HG03432 (cell line): Measurements from ENCODE around the gene SERPINA9.
"Not testable (repeated sequence)": the region's sequence is repeated elsewhere in the genome, so short reads cannot be mapped to it uniquely, and the experiment has no call there.

ENCODE experiments used
- ATAC-seq: cut with Tn5 transposase; IDR thresholded peaks from one replicate; pipeline ENCODE4 v1.9.1; 2021; ENCODE audit warnings: mild to moderate bottlenecking, moderate library complexity; ENCODE audit not compliant: unreplicated experiment

Gene SERPINA9

DNA sequence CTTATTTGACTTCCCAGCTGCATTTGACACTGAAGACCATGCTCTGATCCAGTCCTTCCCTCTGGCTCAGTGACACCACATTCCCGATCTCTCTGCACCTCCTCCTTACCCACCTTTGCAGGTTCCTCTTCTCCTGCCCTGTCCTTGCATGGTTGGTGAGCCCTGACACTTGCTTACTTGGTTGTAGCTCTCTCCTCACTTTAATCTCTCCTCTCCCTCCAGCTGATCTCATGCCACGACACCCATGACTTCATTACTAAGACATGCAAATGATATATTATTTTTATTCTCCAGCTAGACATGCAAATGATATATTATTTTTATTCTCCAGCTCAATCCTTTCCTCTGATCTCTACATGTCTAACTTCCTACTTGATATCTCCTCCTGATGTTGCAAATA lies at the start of gene SERPINA9:
Gene SERPINA9, minus strand, starts transcription at position 175 of the 400 bp plus-strand sequence. CDS start 6,357 bp downstream, outside the sequence.
- no peak for ATAC-seq

- ATAC-seq = no peak
Observed at GRCh38 chr14:94524093-94524492, 48.1 kb upstream of the SERPINA9 start.

GRCh38 chr14:94523265-94523664 lies 47.3 kb upstream of the SERPINA9 start:
- no peak for ATAC-seq

GRCh38 chr14:94522115-94522724 lies 46.2 kb upstream of the SERPINA9 start:
- ATAC-seq = no peak

GRCh38 chr14:94521375-94522114 lies 45.5 kb upstream of the SERPINA9 start:
- no peak for ATAC-seq

DNA sequence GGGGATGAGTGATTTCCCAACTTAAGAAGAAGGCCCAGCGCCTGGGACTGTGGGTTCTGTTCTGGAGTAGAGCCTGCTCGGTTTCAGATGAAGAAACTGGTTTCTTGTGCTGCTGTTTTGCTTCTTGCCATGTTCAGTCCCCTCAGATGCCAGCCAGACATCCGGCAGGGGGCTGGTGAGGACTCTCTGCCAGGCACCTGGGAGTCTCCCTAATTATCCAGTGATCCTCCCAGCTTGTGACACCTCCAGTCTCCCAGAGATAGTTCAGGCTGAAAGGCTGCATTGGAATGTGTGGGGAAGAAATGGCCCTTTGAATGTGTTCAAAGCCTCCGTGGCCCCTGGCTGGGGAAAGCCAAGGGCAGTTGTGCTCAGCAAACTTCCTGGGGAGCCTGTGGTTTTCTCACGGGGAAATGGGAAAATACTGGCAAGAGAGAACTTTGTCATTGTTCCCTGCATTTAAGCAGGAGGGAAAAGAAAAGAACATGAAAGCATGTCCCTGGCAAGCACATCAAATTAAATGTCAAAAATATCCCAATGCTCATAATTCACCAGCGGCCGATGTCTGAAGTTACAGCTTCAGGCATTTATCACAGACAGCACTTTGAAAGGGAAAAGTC lies 41.8 kb upstream of the SERPINA9 start:
- no peak for ATAC-seq

DNA sequence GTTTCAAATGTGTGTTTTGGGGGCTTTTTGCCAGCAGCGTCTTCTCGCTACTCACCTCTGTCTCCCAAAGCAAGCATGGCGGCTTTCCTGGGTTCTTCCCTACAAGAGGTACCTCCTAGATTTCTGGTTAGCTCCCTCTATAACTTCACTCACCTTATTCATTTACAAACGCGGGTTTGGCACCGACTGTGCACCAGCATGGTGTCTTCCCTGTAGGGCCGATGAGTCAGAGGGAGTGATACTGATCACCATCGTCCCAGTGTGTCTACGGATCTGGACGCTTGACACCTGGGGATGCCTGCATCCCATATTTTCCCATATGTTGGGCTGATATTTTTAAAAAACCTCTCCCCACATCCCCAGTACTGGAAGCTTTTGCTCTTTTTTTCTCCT lies 41.2 kb upstream of the SERPINA9 start:
- ATAC-seq = no peak

GRCh38 chr14:94515856-94516255 lies 39.9 kb upstream of the SERPINA9 start:
- ATAC-seq = no peak

DNA sequence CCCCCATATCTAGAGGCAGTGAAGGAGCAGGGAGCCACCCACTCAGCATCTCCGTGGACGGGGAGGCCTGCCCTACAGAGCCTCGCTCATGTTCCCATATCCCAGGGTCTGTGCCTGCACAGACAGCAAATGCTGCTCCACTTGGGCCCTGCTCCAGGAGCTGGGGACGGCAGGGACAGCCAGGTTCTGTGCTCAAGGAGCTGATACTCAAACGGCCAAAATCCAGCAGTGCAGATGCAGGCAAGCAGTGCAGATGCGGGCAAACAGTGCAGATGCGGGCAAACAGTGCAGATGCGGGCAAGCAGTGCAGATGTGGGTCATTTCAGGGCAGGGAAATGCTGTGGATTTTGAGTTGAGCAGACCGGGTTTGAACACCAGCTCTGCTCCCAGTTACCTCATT lies 39.4 kb upstream of the SERPINA9 start:
- no peak for ATAC-seq

- no peak for ATAC-seq
Observed at GRCh38 chr14:94514351-94514750, 38.4 kb upstream of the SERPINA9 start.

GRCh38 chr14:94510481-94510880 lies 34.5 kb upstream of the SERPINA9 start:
- not testable (repeated sequence) for ATAC-seq

DNA sequence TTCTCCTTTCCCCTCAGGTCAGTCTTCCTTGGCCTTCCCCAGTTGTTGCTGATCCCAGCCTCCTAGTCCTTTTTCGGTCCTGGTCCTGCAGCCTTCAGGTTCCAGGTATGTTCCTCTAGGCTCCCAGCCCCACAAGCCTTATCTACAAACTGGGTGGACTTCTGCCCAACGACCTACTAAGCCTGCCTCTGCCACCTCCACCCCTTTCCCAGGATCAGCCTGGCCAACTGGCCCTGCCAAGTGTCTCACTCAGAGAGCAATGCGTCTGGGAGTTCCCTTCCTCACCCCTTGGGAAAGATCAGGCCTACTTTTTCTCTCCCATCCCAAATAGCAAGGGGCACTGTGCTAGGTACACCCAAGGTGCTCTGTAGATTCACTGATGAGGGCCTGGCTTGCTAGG lies 33.4 kb upstream of the SERPINA9 start, which contains the start of gene SERPINA12:
Gene SERPINA12, minus strand, starts transcription at position 114 of the 400 bp plus-strand sequence. CDS start 11,072 bp downstream, outside the sequence.
- ATAC-seq = no peak

GRCh38 chr14:94505641-94506040 lies 29.6 kb upstream of the SERPINA9 start:
- ATAC-seq = no peak

- ATAC-seq = no peak
Observed at GRCh38 chr14:94505206-94505605, 29.2 kb upstream of the SERPINA9 start.

DNA sequence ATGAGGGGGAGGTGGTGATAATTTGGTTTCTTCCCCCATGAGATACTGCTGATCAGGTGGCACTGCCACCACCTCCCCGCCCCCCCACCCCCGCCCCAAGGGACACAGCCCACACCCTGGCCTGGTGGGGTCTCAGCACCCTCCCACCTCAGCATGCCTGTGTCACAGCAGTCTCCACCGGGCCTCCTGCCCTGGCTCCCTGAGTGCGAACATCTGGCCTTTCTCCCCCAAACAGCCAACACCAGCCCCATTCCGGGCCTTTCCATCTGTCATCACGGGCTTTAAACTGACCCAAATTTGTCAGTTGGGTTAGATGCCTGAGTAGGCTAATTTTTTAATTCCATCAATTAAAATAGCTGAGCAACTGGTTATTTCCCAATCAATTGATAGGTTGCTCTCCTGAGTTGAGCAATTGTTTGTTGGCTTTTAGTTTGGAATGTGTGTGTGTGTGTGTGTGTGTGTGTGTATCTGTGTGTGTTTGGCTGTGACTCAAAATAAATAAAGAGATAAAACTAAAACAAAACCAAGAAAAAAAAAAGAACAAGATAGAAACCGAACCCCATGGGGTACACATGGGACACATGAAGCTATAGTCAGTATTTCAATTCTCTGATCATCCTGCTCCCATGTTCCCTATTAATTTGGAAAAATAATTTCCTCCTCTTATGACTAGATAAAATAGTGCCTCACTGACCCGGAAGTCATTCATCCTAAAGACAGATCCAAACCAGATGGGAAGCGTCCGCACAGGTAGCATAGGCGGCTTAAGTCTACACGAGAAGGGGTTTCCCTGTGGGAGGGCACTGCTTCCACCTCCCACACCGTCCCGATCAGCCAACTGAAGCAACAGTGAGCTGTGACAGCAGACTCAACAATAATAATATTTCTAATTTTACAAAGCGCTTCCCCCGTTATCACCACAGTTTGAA lies 25.9 kb upstream of the SERPINA9 start:
- no peak for ATAC-seq

GRCh38 chr14:94500264-94500663 lies 24.3 kb upstream of the SERPINA9 start:
- no peak for ATAC-seq

GRCh38 chr14:94499673-94500072 lies 23.7 kb upstream of the SERPINA9 start:
- ATAC-seq = no peak

- no peak for ATAC-seq
Observed at GRCh38 chr14:94498215-94498614, 22.2 kb upstream of the SERPINA9 start.

GRCh38 chr14:94494085-94494484 lies 18.1 kb upstream of the SERPINA9 start:
- ATAC-seq = peak; percentile 68

- no peak for ATAC-seq
Observed at GRCh38 chr14:94491511-94491910, 15.5 kb upstream of the SERPINA9 start.

DNA sequence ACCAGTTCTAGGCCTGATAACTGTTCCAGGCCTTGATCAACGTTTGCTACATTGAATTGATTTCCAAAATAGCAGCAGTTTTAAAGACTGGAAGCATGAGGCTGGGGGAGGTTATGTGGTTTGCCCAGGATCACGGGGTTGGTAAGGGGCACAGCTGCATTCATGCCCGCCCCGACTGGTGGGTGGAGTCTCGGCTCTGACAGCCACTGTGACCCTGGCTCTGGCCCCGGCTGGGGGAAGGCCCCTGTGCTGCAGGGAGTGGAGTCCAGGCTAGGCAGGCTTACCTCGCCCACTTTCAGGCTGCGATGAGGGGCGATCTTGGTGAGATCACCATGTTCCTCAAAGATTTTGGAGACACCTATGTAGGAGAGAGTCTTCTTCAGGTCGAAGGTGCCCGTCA lies 13.3 kb upstream of the SERPINA9 start:
- ATAC-seq = no peak
